Naive thymus-derived CD8-positive, alpha-beta T cell (primary cell): Measurements from ENCODE around the gene JAML. TPM values are rescaled to one million over a fixed set of nuclear protein-coding genes. Genes with fewer than 3 reads are reported as not detected.

Experiments
- ATAC-seq, 2 donors: fragments of 150-1000 bp; cut with Tn5 transposase in 1 of 2; sonication (Bioruptor Pico), chemical (Tn5 transposase) in 1 of 2; 1 replicate in 1 of 2; 2 replicates in 1 of 2; pipeline ENCODE4 v1.10.0; 2021; ENCODE audit warnings: mild to moderate bottlenecking in 2 of 2, moderate library complexity in 2 of 2
- POLR2A ChIA-PET: fragments of 350-600 bp; sonication (Branson Sonifier 250); formaldehyde crosslinking; loops from one replicate; lab custom pipeline; 2021; ENCODE audit warnings: antibody characterized with exemption; lab: Charles Lee
- DNase-seq, 10 donors: peaks; one replicate each; pipeline versions ENCODE4 v3.0.0 to v3.0.0-alpha.2; 2020 to 2022
- H3K27ac Mint-ChIP-seq, 10 donors: one replicate each; pipeline ENCODE4 v1.8.0; 2020 to 2022; ENCODE audit warnings: mild to moderate bottlenecking in 10 of 10, mixed read lengths in 10 of 10, moderate library complexity in 4 of 10, inconsistent platforms in 1 of 10
- H3K27me3 Mint-ChIP-seq, 5 donors: one replicate each; pipeline ENCODE4 v1.8.0; 2021 to 2022; ENCODE audit warnings: mixed read lengths in 5 of 5
- H3K36me3 Mint-ChIP-seq, 3 donors: one replicate each; pipeline ENCODE4 v1.8.0; 2020 to 2022; ENCODE audit warnings: mixed read lengths in 3 of 3, mild to moderate bottlenecking in 2 of 3, inconsistent platforms in 1 of 3
- H3K4me1 Mint-ChIP-seq, 4 donors: one replicate each; pipeline ENCODE4 v1.8.0; 2021 to 2022; ENCODE audit warnings: mixed read lengths in 4 of 4
- H3K4me3 Mint-ChIP-seq, 10 donors: one replicate each; pipeline ENCODE4 v1.8.0; 2020 to 2022; ENCODE audit warnings: mild to moderate bottlenecking in 10 of 10, mixed read lengths in 10 of 10, moderate library complexity in 6 of 10, inconsistent platforms in 1 of 10
- H3K9me3 Mint-ChIP-seq, 9 donors: one replicate each; pipeline ENCODE4 v1.8.0; 2020 to 2022; ENCODE audit warnings: mixed read lengths in 9 of 9, mild to moderate bottlenecking in 3 of 9, inconsistent platforms in 1 of 9, moderate library complexity in 1 of 9
- polyA plus RNA-seq, 3 donors: library from polyadenylated mRNA; unstranded; fragments of 300-500 nt; fragmentation: Illumina TruSeq; gene quantifications; one replicate each; pipeline ENCODE4 v1.2.3, GENCODE V29; 2021
- total RNA-seq, 8 experiments: library from RNA in 2 of 8; stranded (reverse) in 2 of 8; gene quantifications; one replicate each; pipeline ENCODE4 v1.2.3 and lab custom pipeline; 2021 to 2026

JAML gene
- total and polyA plus RNA-seq, 5 experiments from 2014 or later: 120 to 195 (median 159) TPM

GRCh38 chr11:118215262-118215661 lies 9.5 kb downstream of the JAML start:
- Mint-ChIP-seq H3K9me3 (no peaks in the 10 kb centered on the region), H3K4me3 (peak overlapping the region in 9 of 10 donors; percentile 50 to 90 (median 84)), H3K27ac (peak overlapping the region in 9 of 10 donors; percentile 87 to 96 (median 94)), H3K27me3 (no peaks in the 10 kb centered on the region), H3K36me3 (peaks cover 5 to 51% (median 21%) of the 10 kb centered on the region in 3 donors), H3K4me1 (peaks cover 67 to 98% (median 91%) of the 10 kb centered on the region in 4 donors)
- ATAC-seq: peak; percentile 50 to 62
- peak in 3 of 10 donors; percentile 22 to 41 (median 31) for DNase-seq
- POLR2A ChIA-PET: interaction anchor here (1.0 to 6.4 kb wide), 6 partner anchors 10 to 136 kb away, joined by 3 to 60 read pairs (median 10); partner anchors contain the start of gene JAML

GRCh38 chr11:118214210-118214914 lies 10.4 kb downstream of the JAML start:
- Mint-ChIP-seq H3K4me1 (peaks cover 60 to 90% (median 84%) of the 10 kb centered on the region in 4 donors), H3K36me3 (peaks cover 5 to 51% (median 21%) of the 10 kb centered on the region in 3 donors), H3K27me3 (no peaks in the 10 kb centered on the region), H3K9me3 (no peaks in the 10 kb centered on the region), H3K4me3 (peak overlapping the region in 9 of 10 donors; percentile 50 to 90 (median 84)), H3K27ac (peak overlapping the region in 9 of 10 donors; percentile 87 to 96 (median 94))
- DNase-seq (no peak), ATAC-seq (no peak)
- POLR2A ChIA-PET: interaction anchor here (0.6 to 6.4 kb wide), 10 partner anchors 9 to 142 kb away, joined by 3 to 60 read pairs (median 4); partner anchors contain the start of gene JAML

- no peaks in the 10 kb centered on the region for H3K9me3 Mint-ChIP-seq
Measured at GRCh38 chr11:118213781-118214180, 11.0 kb downstream of the JAML start.

GRCh38 chr11:118213201-118213600 lies 11.6 kb downstream of the JAML start:
- H3K27ac Mint-ChIP-seq: peak overlapping the region in 9 of 10 donors; percentile 37 to 96 (median 94)
- POLR2A ChIA-PET: interaction anchor here (0.5 to 6.4 kb wide), 6 partner anchors 8 to 139 kb away, joined by 3 to 60 read pairs (median 4); partner anchors contain the start of genes CD3D and JAML
- no peaks in the 10 kb centered on the region for H3K27me3 Mint-ChIP-seq
- H3K9me3 Mint-ChIP-seq: no peaks in the 10 kb centered on the region
- no peak for ATAC-seq
- peak overlapping the region in 8 of 10 donors; percentile 26 to 90 (median 85) for H3K4me3 Mint-ChIP-seq
- H3K4me1 Mint-ChIP-seq: peaks cover 52 to 86% (median 76%) of the 10 kb centered on the region in 4 donors
- peaks cover 5 to 58% (median 28%) of the 10 kb centered on the region in 3 donors for H3K36me3 Mint-ChIP-seq
- DNase-seq: no peak

More at GRCh38 chr11:118213781-118214180, 11.0 kb downstream of the JAML start:
- no peak for DNase-seq
- peak overlapping the region in 9 of 10 donors; percentile 56 to 96 (median 94) for H3K27ac Mint-ChIP-seq
- H3K27me3 Mint-ChIP-seq: no peaks in the 10 kb centered on the region
- H3K36me3 Mint-ChIP-seq: peaks cover 5 to 54% (median 25%) of the 10 kb centered on the region in 3 donors
- ATAC-seq: no peak
- peaks cover 55 to 87% (median 81%) of the 10 kb centered on the region in 4 donors for H3K4me1 Mint-ChIP-seq
- H3K4me3 Mint-ChIP-seq: peak overlapping the region in 8 of 10 donors; percentile 56 to 90 (median 85)
- POLR2A ChIA-PET: interaction anchor here (0.6 to 6.4 kb wide), 5 partner anchors 8 to 129 kb away, joined by 3 to 60 read pairs (median 4); partner anchors contain the start of genes CD3D and JAML

- no peaks in the 10 kb centered on the region for H3K27me3 Mint-ChIP-seq
- peak overlapping the region in 6 of 10 donors; percentile 40 to 90 (median 85) for H3K4me3 Mint-ChIP-seq
- H3K27ac Mint-ChIP-seq: peak overlapping the region in 9 of 10 donors; percentile 56 to 96 (median 91)
- no peaks in the 10 kb centered on the region for H3K9me3 Mint-ChIP-seq
- no peak for DNase-seq
- POLR2A ChIA-PET: interaction anchor here (0.5 to 6.4 kb wide), 4 partner anchors 10 to 139 kb away, joined by 3 to 60 read pairs (median 4); partner anchors contain the start of genes CD3D and JAML
- no peak for ATAC-seq
- H3K4me1 Mint-ChIP-seq: peaks cover 52 to 86% (median 76%) of the 10 kb centered on the region in 4 donors
- peaks cover 5 to 62% (median 30%) of the 10 kb centered on the region in 3 donors for H3K36me3 Mint-ChIP-seq
Measured at GRCh38 chr11:118212781-118213191, 12.0 kb downstream of the JAML start.

- H3K9me3 Mint-ChIP-seq: no peaks in the 10 kb centered on the region
- H3K27ac Mint-ChIP-seq: peak overlapping the region in 9 of 10 donors; percentile 53 to 96 (median 87)
- no peak for ATAC-seq
- peak overlapping the region in 7 of 10 donors; percentile 27 to 86 (median 69) for H3K4me3 Mint-ChIP-seq
- H3K4me1 Mint-ChIP-seq: peaks cover 47 to 84% (median 74%) of the 10 kb centered on the region in 4 donors
- H3K27me3 Mint-ChIP-seq: no peaks in the 10 kb centered on the region
- H3K36me3 Mint-ChIP-seq: peaks cover 5 to 65% (median 34%) of the 10 kb centered on the region in 3 donors
- POLR2A ChIA-PET: interaction anchor here (0.9 to 6.4 kb wide), 4 partner anchors 8 to 41 kb away, joined by 3 to 60 read pairs (median 4); partner anchors contain the start of gene JAML
- no peak for DNase-seq
Measured at GRCh38 chr11:118212131-118212725, 12.6 kb downstream of the JAML start.

GRCh38 chr11:118211006-118211405 lies 13.8 kb downstream of the JAML start:
- H3K27me3 Mint-ChIP-seq: no peaks in the 10 kb centered on the region
- H3K9me3 Mint-ChIP-seq: peaks cover 0 to 3% (median 0%) of the 10 kb centered on the region in 9 donors
- H3K4me3 Mint-ChIP-seq: no peak overlapping the region
- ATAC-seq: no peak
- H3K27ac Mint-ChIP-seq: peak overlapping the region in 8 of 10 donors; percentile 15 to 87 (median 47)
- H3K4me1 Mint-ChIP-seq: peaks cover 49 to 79% (median 71%) of the 10 kb centered on the region in 4 donors
- H3K36me3 Mint-ChIP-seq: peaks cover 9 to 72% (median 38%) of the 10 kb centered on the region in 3 donors
- DNase-seq: no peak
- POLR2A ChIA-PET: interaction anchor here (6.4 kb wide), 1 partner anchor 14 kb away, joined by 60 read pairs; the partner anchor contains the start of gene JAML

- Mint-ChIP-seq H3K36me3 (peaks cover 14 to 72% (median 43%) of the 10 kb centered on the region in 3 donors), H3K9me3 (peaks cover 0 to 3% (median 0%) of the 10 kb centered on the region in 9 donors)
- POLR2A ChIA-PET: interaction anchor here (1.1 kb wide), 1 partner anchor 94 kb away, joined by 5 read pairs; the partner anchor contains the start of gene CD3E
Measured at GRCh38 chr11:118210323-118210722, 14.5 kb downstream of the JAML start.

GRCh38 chr11:118209033-118209432 lies 15.8 kb downstream of the JAML start:
- peak overlapping the region in 8 of 10 donors; percentile 3 to 86 (median 73) for H3K27ac Mint-ChIP-seq
- H3K27me3 Mint-ChIP-seq: no peaks in the 10 kb centered on the region
- POLR2A ChIA-PET: interaction anchor here (0.7 to 1.3 kb wide), 5 partner anchors 10 to 96 kb away, joined by 3 to 6 read pairs (median 5); partner anchors contain the start of genes CD3E and JAML
- H3K36me3 Mint-ChIP-seq: peaks cover 16 to 69% (median 48%) of the 10 kb centered on the region in 3 donors
- ATAC-seq (no peak), DNase-seq (no peak)
- peaks cover 42 to 69% (median 56%) of the 10 kb centered on the region in 4 donors for H3K4me1 Mint-ChIP-seq
- H3K4me3 Mint-ChIP-seq: no peak overlapping the region
- peaks cover 0 to 3% (median 0%) of the 10 kb centered on the region in 9 donors for H3K9me3 Mint-ChIP-seq

More at GRCh38 chr11:118210323-118210722, 14.5 kb downstream of the JAML start:
- Mint-ChIP-seq H3K4me3 (no peak overlapping the region), H3K27me3 (no peaks in the 10 kb centered on the region), H3K4me1 (peaks cover 52 to 79% (median 68%) of the 10 kb centered on the region in 4 donors), H3K27ac (peak overlapping the region in 4 of 10 donors; percentile 26 to 63 (median 44))
- DNase-seq (no peak), ATAC-seq (no peak)

- POLR2A ChIA-PET: interaction anchor here (1.4 to 3.5 kb wide), 4 partner anchors 8 to 44 kb away, joined by 4 to 19 read pairs (median 8); partner anchors contain the start of gene JAML
- peaks cover 0 to 3% (median 0%) of the 10 kb centered on the region in 9 donors for H3K9me3 Mint-ChIP-seq
- H3K4me1 Mint-ChIP-seq: peaks cover 25 to 49% (median 36%) of the 10 kb centered on the region in 4 donors
- no peaks in the 10 kb centered on the region for H3K27me3 Mint-ChIP-seq
- peak overlapping the region in 7 of 10 donors; percentile 85 to 94 (median 91) for H3K27ac Mint-ChIP-seq
- peak overlapping the region in 7 of 10 donors; percentile 60 to 80 (median 68) for H3K4me3 Mint-ChIP-seq
- no peak for DNase-seq
- no peak for ATAC-seq
- peaks cover 11 to 50% (median 37%) of the 10 kb centered on the region in 3 donors for H3K36me3 Mint-ChIP-seq
Measured at GRCh38 chr11:118207079-118207478, 17.7 kb downstream of the JAML start.

GRCh38 chr11:118206391-118207031 lies 18.3 kb downstream of the JAML start:
- POLR2A ChIA-PET: interaction anchor here (1.4 to 3.5 kb wide), 5 partner anchors 7 to 45 kb away, joined by 4 to 19 read pairs (median 4); partner anchors contain the start of gene JAML
- ATAC-seq (peak in 1 of 2 donors; percentile 31), DNase-seq (no peak)
- Mint-ChIP-seq H3K4me3 (peak overlapping the region in 9 of 10 donors; percentile 58 to 80 (median 68)), H3K36me3 (peaks cover 11 to 44% (median 35%) of the 10 kb centered on the region in 3 donors), H3K9me3 (peaks cover 0 to 3% (median 0%) of the 10 kb centered on the region in 9 donors), H3K27me3 (no peaks in the 10 kb centered on the region), H3K4me1 (peaks cover 20 to 44% (median 30%) of the 10 kb centered on the region in 4 donors), H3K27ac (peak overlapping the region in 7 of 10 donors; percentile 85 to 94 (median 91))
